Panc1 (cell line): Measurements from ENCODE around the gene UBAC2. TPM values are rescaled to one million over a fixed set of nuclear protein-coding genes. Genes with fewer than 3 reads are reported as not detected.
A peak's percentile ranks its signal among the peaks of the same experiment; 100 is the strongest.

Experiments
- ATAC-seq: fragments of 200-7000 bp; cut with Tn5 transposase; 2 replicates; pipeline ENCODE4 v1.9.1; 2020; ENCODE audit warnings: mild to moderate bottlenecking, moderate library complexity
- BruUV-seq: library from RNA; stranded (reverse); fragments of 400-500 nt; replicated peaks from 2 replicates; lab custom pipeline; 2021; lab: Mats Ljungman, UMichigan
- CTCF ChIA-PET: fragments of 300-600 bp; sonication (Branson Sonifier 250); formaldehyde crosslinking; loops from one replicate; lab custom pipeline; 2022; ENCODE audit warnings: antibody characterized with exemption; lab: Charles Lee
- POLR2A ChIA-PET: fragments of 300-600 bp; sonication (Branson Sonifier 250); formaldehyde crosslinking; loops from one replicate; lab custom pipeline; 2022; ENCODE audit warnings: antibody characterized with exemption; lab: Charles Lee
- DNase-seq: peaks from one replicate; pipeline ENCODE4 v3.0.0-alpha.2; 2010; ENCODE audit warnings: low read depth, low spot score
- H3K27ac ChIP-seq: 2 replicates; pipeline ENCODE4 v1.5.1; 2011; ENCODE audit warnings: mild to moderate bottlenecking, low read length, inconsistent platforms
- H3K27me3 ChIP-seq: fragments of 200-500 bp; sonication (Bioruptor generic); 2 replicates; pipeline ENCODE4 v1.6.0; 2014; ENCODE audit warnings: low read length, inconsistent platforms; ENCODE audit not compliant: control insufficient read depth, insufficient read depth
- H3K36me3 ChIP-seq: fragments of 200-500 bp; sonication (Bioruptor generic); 2 replicates; pipeline ENCODE4 v1.5.1; 2014; ENCODE audit warnings: inconsistent platforms, mild to moderate bottlenecking, low read length, moderate library complexity; ENCODE audit not compliant: control insufficient read depth, insufficient read depth
- H3K4me1 ChIP-seq: 2 replicates; pipeline ENCODE4 v1.5.1; 2011; ENCODE audit warnings: inconsistent platforms, mild to moderate bottlenecking, low read length, moderate library complexity; ENCODE audit not compliant: control insufficient read depth, insufficient read depth
- H3K4me3 ChIP-seq, 2 experiments: 2 replicates each; pipeline ENCODE4 v1.5.1; 2011 to 2012; ENCODE audit warnings: low read depth in 2 of 2, low read length in 2 of 2, mild to moderate bottlenecking in 2 of 2, inconsistent platforms in 1 of 2, moderate library complexity in 1 of 2
- H3K9me3 ChIP-seq: fragments of 200-500 bp; sonication (Bioruptor generic); 2 replicates; pipeline ENCODE4 v1.5.1; 2014; ENCODE audit warnings: low read depth, mild to moderate bottlenecking, inconsistent platforms, low read length, moderate library complexity; ENCODE audit not compliant: control insufficient read depth, insufficient read depth
- POLR2AphosphoS5 ChIP-seq: IDR thresholded peaks from 2 replicates; pipeline ENCODE4 v1.6.1; 2012; ENCODE audit warnings: mild to moderate bottlenecking, low read depth, low read length, moderate library complexity
- SIN3A ChIP-seq: IDR thresholded peaks from 2 replicates; pipeline ENCODE4 v1.6.1; 2012; ENCODE audit warnings: low read depth, mild to moderate bottlenecking, low read length, moderate library complexity, borderline replicate concordance; ENCODE audit not compliant: insufficient read depth
- TCF7L2 ChIP-seq: IDR thresholded peaks from 2 replicates; pipeline ENCODE4 v1.6.1; 2011; ENCODE audit warnings: mild to moderate bottlenecking, low read depth, low read length, inconsistent platforms
- in situ Hi-C: cut with HindIII; loops from 2 replicates; pipeline ENCODE4 v1.10.0; 2016; ENCODE audit warnings: low sequenced_read_pairs, low pct_unique_long_range_greater_than_20kb
- intact Hi-C: fragments of 100-400 bp; cut with micrococcal nuclease; formaldehyde crosslinking; loops from one replicate; pipeline ENCODE4 v1.10.0; 2022; ENCODE audit not compliant: unreplicated experiment
- total RNA-seq: library from RNA; stranded (reverse); gene quantifications from one replicate; pipeline ENCODE4 v1.2.1, GENCODE V29; 2021; ENCODE audit not compliant: unreplicated experiment
- TF ChIP-seq, protein P1 (sequence below), 2 experiments: IDR thresholded peaks; 2 replicates each; pipeline ENCODE4 v1.6.1; 2011 to 2012; ENCODE audit warnings: low read depth in 2 of 2, control low read depth in 1 of 2, low read length in 1 of 2, mild to moderate bottlenecking in 1 of 2, moderate library complexity in 1 of 2; ENCODE audit not compliant: insufficient read depth in 1 of 2
- TF ChIP-seq, protein P2 (sequence below): fragments of 450-650 bp; IDR thresholded peaks from 2 replicates; pipeline ENCODE4 v1.5.1; 2017; ENCODE audit warnings: mild to moderate bottlenecking

Gene UBAC2
- total RNA-seq, 1 experiment from 2014 or later, result 40.8 TPM

DNA sequence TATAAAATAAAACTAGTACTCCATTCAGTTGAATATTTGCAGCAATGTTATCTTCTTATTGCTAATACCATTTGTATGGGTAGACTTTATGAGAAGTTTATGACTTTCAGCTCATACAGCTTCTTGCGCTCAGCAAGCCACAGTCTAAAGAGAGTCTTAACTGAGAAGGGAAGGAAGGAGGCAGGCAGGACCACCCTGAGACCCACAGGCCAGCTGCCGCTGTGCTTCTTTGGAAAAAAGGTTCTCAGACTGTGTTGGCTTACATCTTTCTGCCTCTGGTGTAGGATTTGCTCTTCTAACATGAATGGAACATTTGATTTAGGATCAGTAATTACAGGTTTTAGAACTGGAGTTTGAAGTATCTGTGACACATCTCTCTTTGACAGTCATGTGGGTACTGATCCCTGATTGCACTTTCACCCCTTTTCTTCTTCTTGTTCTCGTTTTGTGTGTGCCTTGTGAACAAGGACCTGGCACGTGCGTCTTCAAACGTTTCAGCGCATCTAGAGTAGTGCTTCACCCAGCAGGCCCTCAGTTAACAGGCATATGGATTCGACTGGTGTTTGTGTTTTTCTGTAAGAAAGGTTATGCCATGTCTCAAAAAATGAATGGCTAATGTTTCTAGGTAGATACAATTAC lies 64.6 kb downstream of the UBAC2 start:
- DNase-seq (no peak), ATAC-seq (no peak)
- Histone ChIP-seq H3K27me3 (no peaks in the 10 kb centered on the region), H3K4me3 (no peak overlapping the region), H3K9me3 (no peaks in the 10 kb centered on the region), H3K27ac (no peak overlapping the region), H3K4me1 (no peaks in the 10 kb centered on the region), H3K36me3 (no peaks in the 10 kb centered on the region)
- in situ Hi-C loops, result no loop called here
- POLR2A ChIA-PET, result interaction anchor here (0.7 kb wide), 1 partner anchor 68 kb away, joined by 3 read pairs; no protein-coding TSS in a partner anchor
- CTCF ChIA-PET, result interaction anchor here (0.9 to 1.5 kb wide), 5 partner anchors 67 to 89 kb away, joined by 3 to 5 read pairs (median 3); no protein-coding TSS in a partner anchor
- intact Hi-C loops, result loop anchor here (5.0 kb wide), 2 partner anchors 73 to 88 kb away; no protein-coding TSS in a partner anchor
- no peak for TF ChIP-seq TCF7L2
- TF ChIP-seq SIN3A, result no peak
- TF ChIP-seq, protein P1, sequence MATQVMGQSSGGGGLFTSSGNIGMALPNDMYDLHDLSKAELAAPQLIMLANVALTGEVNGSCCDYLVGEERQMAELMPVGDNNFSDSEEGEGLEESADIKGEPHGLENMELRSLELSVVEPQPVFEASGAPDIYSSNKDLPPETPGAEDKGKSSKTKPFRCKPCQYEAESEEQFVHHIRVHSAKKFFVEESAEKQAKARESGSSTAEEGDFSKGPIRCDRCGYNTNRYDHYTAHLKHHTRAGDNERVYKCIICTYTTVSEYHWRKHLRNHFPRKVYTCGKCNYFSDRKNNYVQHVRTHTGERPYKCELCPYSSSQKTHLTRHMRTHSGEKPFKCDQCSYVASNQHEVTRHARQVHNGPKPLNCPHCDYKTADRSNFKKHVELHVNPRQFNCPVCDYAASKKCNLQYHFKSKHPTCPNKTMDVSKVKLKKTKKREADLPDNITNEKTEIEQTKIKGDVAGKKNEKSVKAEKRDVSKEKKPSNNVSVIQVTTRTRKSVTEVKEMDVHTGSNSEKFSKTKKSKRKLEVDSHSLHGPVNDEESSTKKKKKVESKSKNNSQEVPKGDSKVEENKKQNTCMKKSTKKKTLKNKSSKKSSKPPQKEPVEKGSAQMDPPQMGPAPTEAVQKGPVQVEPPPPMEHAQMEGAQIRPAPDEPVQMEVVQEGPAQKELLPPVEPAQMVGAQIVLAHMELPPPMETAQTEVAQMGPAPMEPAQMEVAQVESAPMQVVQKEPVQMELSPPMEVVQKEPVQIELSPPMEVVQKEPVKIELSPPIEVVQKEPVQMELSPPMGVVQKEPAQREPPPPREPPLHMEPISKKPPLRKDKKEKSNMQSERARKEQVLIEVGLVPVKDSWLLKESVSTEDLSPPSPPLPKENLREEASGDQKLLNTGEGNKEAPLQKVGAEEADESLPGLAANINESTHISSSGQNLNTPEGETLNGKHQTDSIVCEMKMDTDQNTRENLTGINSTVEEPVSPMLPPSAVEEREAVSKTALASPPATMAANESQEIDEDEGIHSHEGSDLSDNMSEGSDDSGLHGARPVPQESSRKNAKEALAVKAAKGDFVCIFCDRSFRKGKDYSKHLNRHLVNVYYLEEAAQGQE (IDR thresholded peaks at IDR 0.05; ENCODE audit: insufficient read depth in 1 of 2, low read depth in 2 of 2, low read length in 1 of 2), result no peak
- no peak for TF ChIP-seq POLR2AphosphoS5
- TF ChIP-seq, protein P2, sequence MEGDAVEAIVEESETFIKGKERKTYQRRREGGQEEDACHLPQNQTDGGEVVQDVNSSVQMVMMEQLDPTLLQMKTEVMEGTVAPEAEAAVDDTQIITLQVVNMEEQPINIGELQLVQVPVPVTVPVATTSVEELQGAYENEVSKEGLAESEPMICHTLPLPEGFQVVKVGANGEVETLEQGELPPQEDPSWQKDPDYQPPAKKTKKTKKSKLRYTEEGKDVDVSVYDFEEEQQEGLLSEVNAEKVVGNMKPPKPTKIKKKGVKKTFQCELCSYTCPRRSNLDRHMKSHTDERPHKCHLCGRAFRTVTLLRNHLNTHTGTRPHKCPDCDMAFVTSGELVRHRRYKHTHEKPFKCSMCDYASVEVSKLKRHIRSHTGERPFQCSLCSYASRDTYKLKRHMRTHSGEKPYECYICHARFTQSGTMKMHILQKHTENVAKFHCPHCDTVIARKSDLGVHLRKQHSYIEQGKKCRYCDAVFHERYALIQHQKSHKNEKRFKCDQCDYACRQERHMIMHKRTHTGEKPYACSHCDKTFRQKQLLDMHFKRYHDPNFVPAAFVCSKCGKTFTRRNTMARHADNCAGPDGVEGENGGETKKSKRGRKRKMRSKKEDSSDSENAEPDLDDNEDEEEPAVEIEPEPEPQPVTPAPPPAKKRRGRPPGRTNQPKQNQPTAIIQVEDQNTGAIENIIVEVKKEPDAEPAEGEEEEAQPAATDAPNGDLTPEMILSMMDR, result no peak
- BruUV-seq, result no TSS peak

DNA sequence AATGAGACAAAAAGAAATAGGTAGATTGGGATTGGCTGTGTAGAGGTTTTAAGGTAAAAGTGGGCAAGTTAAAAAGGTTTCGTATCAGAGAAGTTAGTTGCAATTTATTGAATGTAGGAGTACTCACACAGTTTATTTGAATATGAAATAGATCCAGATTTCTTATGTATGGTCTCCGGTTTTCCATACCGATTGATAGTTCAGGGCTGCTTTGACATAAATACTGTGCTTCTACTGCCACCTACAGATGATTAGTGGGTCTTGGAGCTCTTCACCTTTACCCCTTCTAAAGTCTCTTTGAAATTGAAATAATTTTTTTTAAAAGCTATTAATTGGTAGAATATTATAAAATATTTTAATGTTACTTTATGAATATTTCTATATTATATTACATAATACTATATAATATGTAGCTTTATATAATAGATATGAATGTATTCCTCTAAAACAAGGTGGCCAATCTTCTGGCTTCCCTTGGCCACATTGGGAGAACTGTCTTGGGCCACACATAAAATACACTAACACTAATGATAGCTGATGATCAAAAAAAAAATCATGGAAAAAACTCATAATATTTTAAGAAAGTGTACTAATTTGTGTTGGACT lies 65.3 kb downstream of the UBAC2 start:
- H3K27ac ChIP-seq, result no peak overlapping the region
- ChIA-PET POLR2A (interaction anchor here (0.7 kb wide), 1 partner anchor 69 kb away, joined by 3 read pairs; no protein-coding TSS in a partner anchor), CTCF (interaction anchor here (0.7 to 1.5 kb wide), 6 partner anchors 15 to 273 kb away, joined by 3 to 5 read pairs (median 3); no protein-coding TSS in a partner anchor)
- in situ Hi-C loops, result no loop called here
- no peak overlapping the region for H3K4me3 ChIP-seq
- H3K9me3 ChIP-seq, result no peaks in the 10 kb centered on the region
- ATAC-seq, result peak; percentile 78; the same call in 1 of the 2 replicates
- H3K4me1 ChIP-seq, result no peaks in the 10 kb centered on the region
- TF ChIP-seq, protein P2, result peak; percentile 34; the same call in 1 of the 2 replicates
- TF ChIP-seq TCF7L2, result no peak
- no TSS peak for BruUV-seq
- H3K36me3 ChIP-seq, result no peaks in the 10 kb centered on the region
- intact Hi-C loops, result loop anchor here (5.0 kb wide), 2 partner anchors 74 to 89 kb away; no protein-coding TSS in a partner anchor
- peak; percentile 7 for DNase-seq
- no peaks in the 10 kb centered on the region for H3K27me3 ChIP-seq
